ENCODE results near the gene ARFGAP1.

ARFGAP1 gene

GRCh38 chr20:63254232-63254605 is 18.4 kb upstream of the ARFGAP1 start, which contains the start of gene NKAIN4:
NKAIN4 (minus strand) TSS chr20:63254463; CDS start chr20:63254450, 13 bp downstream.
- TF ChIP-seq CTCF (IDR thresholded peaks at IDR 0.05; ENCODE audit: low read length, missing control alignments) = no peak
- H3K4me3 ChIP-seq (replicated peaks; ENCODE audit: low read depth, low read length) = no peak within 1 kb of the TSS
- DNase-seq (ENCODE audit: low read depth) = no peak

GRCh38 chr20:63254606-63255384 is 17.8 kb upstream of the ARFGAP1 start:
- TF ChIP-seq CTCF (IDR thresholded peaks at IDR 0.05; ENCODE audit: low read length, missing control alignments) = no peak
- H3K4me3 ChIP-seq (replicated peaks; ENCODE audit: low read depth, low read length) = no peak overlapping the region
- no peak for DNase-seq (ENCODE audit: low read depth)

- DNase-seq (ENCODE audit: low read depth) = no peak
- no peak overlapping the region for H3K4me3 ChIP-seq (replicated peaks; ENCODE audit: low read depth, low read length)
- no peak for TF ChIP-seq CTCF (IDR thresholded peaks at IDR 0.05; ENCODE audit: low read length, missing control alignments)
Measured at GRCh38 chr20:63255931-63256704, 16.5 kb upstream of the ARFGAP1 start.

- H3K4me3 ChIP-seq (replicated peaks; ENCODE audit: low read depth, low read length) = no peak overlapping the region
- no peak for DNase-seq (ENCODE audit: low read depth)
- no peak for TF ChIP-seq CTCF (IDR thresholded peaks at IDR 0.05; ENCODE audit: low read length, missing control alignments)
Measured at GRCh38 chr20:63256954-63257353, 15.7 kb upstream of the ARFGAP1 start.

GRCh38 chr20:63257629-63258028 is 15.0 kb upstream of the ARFGAP1 start:
- no peak overlapping the region for H3K4me3 ChIP-seq (replicated peaks; ENCODE audit: low read depth, low read length)
- DNase-seq (ENCODE audit: low read depth) = no peak
- no peak for TF ChIP-seq CTCF (IDR thresholded peaks at IDR 0.05; ENCODE audit: low read length, missing control alignments)

- peak; percentile 13 for DNase-seq (ENCODE audit: low read depth)
- TF ChIP-seq CTCF (IDR thresholded peaks at IDR 0.05; ENCODE audit: low read length, missing control alignments) = no peak
- H3K4me3 ChIP-seq (replicated peaks; ENCODE audit: low read depth, low read length) = no peak overlapping the region
Measured at GRCh38 chr20:63258781-63259180, 13.8 kb upstream of the ARFGAP1 start.
